AG20443 (cell line): ENCODE results near the gene CACNA1C.

Experiments used
- DNase-seq: peaks from one replicate; pipeline ENCODE4 v3.0.0; 2012; ENCODE audit warnings: low spot score, mixed read lengths

CACNA1C gene

GRCh38 chr12:2283480-2283879, 230.7 kb downstream of the CACNA1C start:
- DNase-seq: no peak

DNA sequence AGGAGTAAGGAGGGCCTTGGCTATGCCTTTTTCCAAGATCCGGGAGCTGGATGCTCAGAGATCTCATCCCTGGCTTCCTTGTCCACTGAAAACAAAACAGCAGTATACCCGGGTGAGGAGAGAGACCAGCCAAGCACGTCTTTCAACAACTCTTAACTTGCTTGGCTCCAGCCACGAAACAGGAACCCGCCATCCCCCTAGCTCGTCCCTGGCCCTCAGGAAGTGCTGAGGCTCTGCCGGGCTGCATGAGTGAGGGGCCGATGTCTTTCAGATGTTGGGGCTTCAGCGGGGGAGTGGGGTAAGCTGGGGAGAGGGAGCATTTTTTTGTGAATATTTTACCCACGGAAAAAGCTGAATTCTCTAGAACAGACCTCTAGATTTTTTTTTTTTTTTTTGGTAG, 231.1 kb downstream of the CACNA1C start:
- peak; percentile 53 for DNase-seq

- peak; percentile 52 for DNase-seq
These were observed 231.6 kb downstream of the CACNA1C start for GRCh38 chr12:2284321-2284813.

DNA sequence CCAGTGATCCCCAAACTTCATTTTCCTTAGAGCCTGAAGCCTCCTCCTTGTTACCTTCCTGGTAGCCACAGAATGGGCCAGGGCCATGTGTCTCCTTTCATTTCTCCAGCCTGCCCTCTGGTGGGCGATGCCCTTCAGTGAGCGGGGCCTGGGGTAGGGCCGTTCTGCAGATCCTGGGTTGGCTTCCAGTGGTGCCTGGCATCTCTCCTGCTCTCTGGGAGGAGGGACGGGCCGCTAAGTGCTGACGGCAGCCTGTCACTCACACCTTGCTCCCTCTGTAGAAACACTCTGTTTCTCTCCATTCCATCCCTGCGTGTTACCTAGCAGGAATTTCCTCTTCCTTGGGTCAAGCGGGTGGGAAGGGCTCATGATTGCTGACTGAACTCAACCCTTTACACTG, 232.1 kb downstream of the CACNA1C start:
- peak; percentile 76 for DNase-seq

GRCh38 chr12:2285462-2285861, 232.7 kb downstream of the CACNA1C start:
- no peak for DNase-seq

- DNase-seq: no peak
These were observed 233.3 kb downstream of the CACNA1C start for GRCh38 chr12:2286047-2286446.

- DNase-seq: peak; percentile 82
These were observed 233.8 kb downstream of the CACNA1C start for GRCh38 chr12:2286461-2287131.

DNA sequence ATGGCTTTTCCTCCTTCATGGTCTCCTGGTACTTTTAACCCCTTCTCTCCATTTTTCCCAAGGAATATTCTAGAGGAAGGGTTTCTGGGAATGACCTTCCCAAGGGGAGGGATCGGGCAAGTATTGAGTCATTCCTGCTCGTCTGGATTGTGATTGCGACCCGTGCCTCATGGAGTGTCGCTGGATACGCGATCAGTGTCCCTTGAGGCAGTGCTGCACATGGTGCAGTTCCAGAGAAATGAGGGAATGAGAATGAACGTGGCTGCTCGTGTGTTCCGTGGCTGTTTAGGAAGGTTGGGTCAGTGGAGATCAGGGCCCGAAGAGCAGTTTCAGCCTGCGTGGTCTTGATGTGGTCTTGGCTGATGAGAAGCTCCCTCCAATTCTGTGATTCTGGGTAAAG, 234.4 kb downstream of the CACNA1C start:
- DNase-seq: peak; percentile 37

- no peak for DNase-seq
These were observed 234.8 kb downstream of the CACNA1C start for GRCh38 chr12:2287589-2287988.

GRCh38 chr12:2288001-2288400, 235.2 kb downstream of the CACNA1C start:
- DNase-seq: peak; percentile 56

GRCh38 chr12:2288471-2288870, 235.7 kb downstream of the CACNA1C start:
- DNase-seq: no peak

GRCh38 chr12:2288875-2289274, 236.1 kb downstream of the CACNA1C start:
- DNase-seq: no peak

GRCh38 chr12:2289525-2289924, 236.7 kb downstream of the CACNA1C start:
- DNase-seq: no peak

- no peak for DNase-seq
These were observed 237.3 kb downstream of the CACNA1C start for GRCh38 chr12:2290091-2290490.

GRCh38 chr12:2290516-2291065, 237.8 kb downstream of the CACNA1C start:
- DNase-seq: no peak

DNA sequence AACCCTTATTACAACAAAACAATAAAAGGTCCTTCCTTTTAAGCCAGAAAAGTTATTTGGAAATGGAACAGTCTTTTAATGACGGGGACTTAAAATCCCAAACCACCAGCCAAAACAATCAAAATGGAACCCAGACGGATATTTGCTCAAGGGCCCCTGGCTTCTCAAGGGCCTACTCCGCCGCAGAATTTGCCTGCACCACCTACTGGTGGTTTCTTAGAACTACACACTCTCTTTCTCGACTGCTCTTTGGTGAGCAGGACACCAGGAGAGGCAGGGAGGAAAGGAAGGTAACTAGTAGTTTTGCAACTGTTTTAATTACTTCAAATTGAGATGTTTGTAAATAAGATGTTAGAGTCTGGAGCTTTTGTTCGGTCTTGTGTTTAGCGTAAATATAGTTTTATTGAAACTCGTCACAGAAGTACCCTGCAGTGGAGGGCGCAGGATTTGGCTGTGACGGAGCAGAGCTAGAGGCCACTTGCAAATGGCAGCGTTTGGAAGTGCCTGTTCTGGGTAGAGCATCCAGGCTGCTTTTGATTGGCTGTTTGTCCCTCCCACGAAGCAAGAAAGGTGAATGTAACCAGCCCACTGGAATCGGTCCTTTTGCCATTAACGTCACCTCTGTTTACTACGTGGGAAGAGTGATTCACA, 238.5 kb downstream of the CACNA1C start:
- peak; percentile 37 for DNase-seq

DNA sequence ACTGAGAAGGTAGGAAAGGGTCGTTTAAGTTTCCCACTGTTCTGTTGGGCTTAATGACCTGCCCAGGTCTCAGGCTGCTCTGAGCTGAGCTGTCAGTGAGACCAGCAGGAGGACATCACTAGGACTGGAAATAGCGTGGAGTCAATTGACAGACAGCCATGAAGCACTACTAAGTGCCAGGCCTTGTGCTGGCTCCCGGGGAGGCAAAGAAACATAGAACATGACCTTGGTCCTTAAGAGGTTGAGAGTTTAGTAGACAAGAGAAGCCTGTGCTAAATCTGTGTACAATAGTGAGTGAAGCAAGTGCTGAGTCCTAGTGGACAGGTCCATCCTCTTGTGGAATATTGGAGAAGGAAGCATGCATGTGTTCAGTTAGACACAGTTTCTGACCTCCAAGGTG, 239.2 kb downstream of the CACNA1C start:
- no peak for DNase-seq

GRCh38 chr12:2292560-2292959, 239.8 kb downstream of the CACNA1C start:
- no peak for DNase-seq

GRCh38 chr12:2294651-2295475, 242.1 kb downstream of the CACNA1C start:
- DNase-seq: peak; percentile 63

DNA sequence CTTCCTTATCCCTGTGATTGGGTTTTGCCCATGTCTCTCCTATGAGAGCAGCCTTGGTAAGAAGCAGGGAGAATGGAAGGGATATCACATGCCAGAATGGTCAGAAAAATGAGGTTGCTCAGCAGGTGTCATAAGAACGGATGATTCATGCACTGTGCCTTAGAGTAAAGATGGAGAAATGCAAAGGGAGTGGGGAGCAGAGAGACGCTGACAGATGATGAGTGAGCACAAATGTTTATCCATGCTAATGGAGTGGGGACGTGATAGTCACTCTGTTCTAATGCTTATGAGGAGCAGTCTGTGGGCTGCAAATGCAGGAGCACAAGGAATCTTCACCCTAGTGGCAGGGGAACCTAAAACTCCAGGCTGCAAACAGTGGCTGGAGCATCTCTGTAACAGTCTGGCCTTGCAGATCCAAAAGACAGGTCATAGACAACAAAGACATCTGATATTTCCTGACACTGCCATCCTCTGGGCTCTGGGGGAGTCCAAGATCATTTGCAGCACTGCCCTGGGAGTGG, 243.2 kb downstream of the CACNA1C start:
- DNase-seq: no peak

GRCh38 chr12:2297004-2297403, 244.2 kb downstream of the CACNA1C start:
- no peak for DNase-seq

- no peak for DNase-seq
These were observed 244.9 kb downstream of the CACNA1C start for GRCh38 chr12:2297658-2298057.
